ENCODE data around the gene TMEM259. TPM values are rescaled to one million over a fixed set of nuclear protein-coding genes. Genes with fewer than 3 reads are reported as not detected.

The TMEM259 gene
- total and polyA plus RNA-seq, 2 of the 8 experiments (the other 6 are each of a cell fraction or from before 2014, with no cell fraction given) = 140 to 243 TPM

DNA sequence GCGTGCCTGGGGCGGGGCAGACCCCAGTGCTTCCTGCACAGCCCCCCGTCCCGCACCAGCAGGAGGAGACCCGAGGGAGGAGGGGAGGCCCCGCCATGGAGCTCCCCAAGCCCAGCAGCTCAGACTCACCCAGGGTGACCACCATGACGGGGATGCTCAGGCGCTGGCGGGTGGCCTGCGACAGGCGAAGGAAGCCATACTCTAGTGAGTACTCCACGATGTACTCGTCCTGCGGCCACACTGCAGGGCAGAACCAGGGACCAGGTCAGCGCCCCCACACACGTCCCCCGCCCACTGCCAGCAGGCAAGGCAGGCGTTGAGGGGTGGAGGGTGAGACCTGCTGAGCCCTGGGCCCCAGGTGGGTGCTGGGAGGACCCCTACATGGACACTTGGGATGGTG is 8.6 kb downstream of the TMEM259 start:
- 92% methylated on average over 16 of the region's 18 CpGs; no CpG with 5 or more reads in 1 of the 2 experiments for WGBS, 2 experiments (ENCODE audit: extremely low coverage in 1 of 2, insufficient coverage in 1 of 2, insufficient read length in 1 of 2, insufficient replicate concordance in 2 of 2, low coverage in 1 of 2, low lambda C conversion rate in 2 of 2, missing lambda C conversion rate in 1 of 2)

More for the DNA sequence above, 8.6 kb downstream of the TMEM259 start:
- Histone ChIP-seq H2AK5ac (ENCODE audit: low read depth, low read length) (no peak overlapping the region), H3K9me3 (ENCODE audit: insufficient read depth in 2 of 2, low read depth in 1 of 2, low read length in 1 of 2) (no peaks in the 10 kb centered on the region), H2BK5ac (ENCODE audit: low read depth, low read length) (no peak overlapping the region), H3K27me3 (replicated peaks in 1 of 4; ENCODE audit: control insufficient read depth in 3 of 4, extremely low read depth in 1 of 4, insufficient read depth in 3 of 4, low read length in 3 of 4) (no peaks in the 10 kb centered on the region), H3K4me2 (ENCODE audit: insufficient read depth in 1 of 2, low read depth in 2 of 2, low read length in 2 of 2) (no peak overlapping the region), H3K79me2 (ENCODE audit: control insufficient read depth in 1 of 2, insufficient read depth in 2 of 2, low read length in 2 of 2) (peaks cover 9 to 43% of the 10 kb centered on the region in 2 experiments; a peak in 3 of 4 replicates), H3K18ac (ENCODE audit: extremely low read depth, low read length) (no peak overlapping the region), H3K79me1 (ENCODE audit: low read depth, low read length) (peaks cover 8% of the 10 kb centered on the region; the same call in 1 of the 2 replicates), H3K14ac (ENCODE audit: insufficient read length) (no peak overlapping the region), H2AFZ (ENCODE audit: low read length) (no peak overlapping the region), H3K36me3 (ENCODE audit: control insufficient read depth in 2 of 4, insufficient read depth in 4 of 4, low read length in 3 of 4) (peaks cover 8 to 56% (median 11%) of the 10 kb centered on the region in 4 experiments; a peak in 6 of 8 replicates), H3K23me2 (ENCODE audit: low read depth, low read length) (no peaks in the 10 kb centered on the region), H2BK120ac (replicated peaks; ENCODE audit: low read depth, low read length) (no peak overlapping the region), H2BK12ac (ENCODE audit: low read depth, low read length) (no peak overlapping the region), H3K4ac (replicated peaks; ENCODE audit: insufficient read length, low read depth, low read length) (no peak overlapping the region), H4K8ac (ENCODE audit: extremely low read depth, insufficient read depth, low read length) (peak overlapping the region; percentile 45; the same call in 1 of the 2 replicates), H3K9ac (replicated peaks in 1 of 4; ENCODE audit: extremely low read depth in 1 of 4, low read depth in 3 of 4, low read length in 3 of 4) (no peak overlapping the region), H3K56ac (replicated peaks; ENCODE audit: insufficient read length, low read depth, low read length) (no peak overlapping the region), H2BK15ac (ENCODE audit: low read length) (no peak overlapping the region), H3K4me3 (ENCODE audit: extremely low read depth in 1 of 4, insufficient read depth in 2 of 4, low read depth in 3 of 4, low read length in 4 of 4) (no peak overlapping the region), H4K20me1 (replicated peaks in 1 of 2; ENCODE audit: control insufficient read depth in 1 of 2, insufficient read depth in 2 of 2, low read length in 2 of 2) (peaks cover 24 to 31% of the 10 kb centered on the region in 2 experiments), H3K23ac (ENCODE audit: insufficient read length) (no peak overlapping the region), H3K4me1 (replicated peaks in 1 of 4; ENCODE audit: control insufficient read depth in 3 of 4, insufficient read depth in 4 of 4, low read length in 3 of 4) (peaks cover 0 to 17% (median 13%) of the 10 kb centered on the region in 4 experiments; a peak in 5 of 7 replicates), H4K5ac (ENCODE audit: insufficient read length, low read depth, low read length) (no peak overlapping the region), H4K91ac (replicated peaks; ENCODE audit: insufficient read length, low read length) (no peak overlapping the region), H3K27ac (ENCODE audit: low read depth, low read length) (no peak overlapping the region; the same call in 1 of the 2 replicates), H2BK20ac (ENCODE audit: low read length) (no peak overlapping the region)
- ChIA-PET POLR2A (ENCODE audit: partially characterized antibody) (interaction anchor here (2.5 to 3.4 kb wide), 2 partner anchors 14 to 26 kb away, joined by 13 to 19 read pairs; partner anchors contain the start of genes ABCA7 and CNN2), CTCF (ENCODE audit: partially characterized antibody) (interaction anchor here (0.8 to 1.4 kb wide), 2 partner anchors 34 to 206 kb away, joined by 3 read pairs; no protein-coding TSS in a partner anchor)
- TF ChIP-seq EP300 (IDR thresholded peaks at IDR 0.05; ENCODE audit: borderline replicate concordance in 1 of 2, low read depth in 2 of 2, low read length in 2 of 2) (no peak), POU5F1 (IDR thresholded peaks at IDR 0.05; ENCODE audit: low read depth, low read length) (no peak), RXRA (IDR thresholded peaks at IDR 0.05; ENCODE audit: insufficient read depth, low read depth, low read length) (no peak), BACH1 (IDR thresholded peaks at IDR 0.05; ENCODE audit: low read length) (no peak), FOSL1 (IDR thresholded peaks at IDR 0.05; ENCODE audit: insufficient read depth, low read depth, low read length) (no peak), TAF1 (IDR thresholded peaks at IDR 0.05; ENCODE audit: low read depth, low read length) (no peak), KDM4A (IDR thresholded peaks at IDR 0.05; ENCODE audit: low read depth, low read length, severe bottlenecking) (no peak), MAFK (IDR thresholded peaks at IDR 0.05; ENCODE audit: low read depth, low read length) (no peak)
- TF ChIP-seq, protein P1, sequence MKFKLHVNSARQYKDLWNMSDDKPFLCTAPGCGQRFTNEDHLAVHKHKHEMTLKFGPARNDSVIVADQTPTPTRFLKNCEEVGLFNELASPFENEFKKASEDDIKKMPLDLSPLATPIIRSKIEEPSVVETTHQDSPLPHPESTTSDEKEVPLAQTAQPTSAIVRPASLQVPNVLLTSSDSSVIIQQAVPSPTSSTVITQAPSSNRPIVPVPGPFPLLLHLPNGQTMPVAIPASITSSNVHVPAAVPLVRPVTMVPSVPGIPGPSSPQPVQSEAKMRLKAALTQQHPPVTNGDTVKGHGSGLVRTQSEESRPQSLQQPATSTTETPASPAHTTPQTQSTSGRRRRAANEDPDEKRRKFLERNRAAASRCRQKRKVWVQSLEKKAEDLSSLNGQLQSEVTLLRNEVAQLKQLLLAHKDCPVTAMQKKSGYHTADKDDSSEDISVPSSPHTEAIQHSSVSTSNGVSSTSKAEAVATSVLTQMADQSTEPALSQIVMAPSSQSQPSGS (IDR thresholded peaks at IDR 0.05; ENCODE audit: low read length) = no peak
- TF ChIP-seq, protein P2, sequence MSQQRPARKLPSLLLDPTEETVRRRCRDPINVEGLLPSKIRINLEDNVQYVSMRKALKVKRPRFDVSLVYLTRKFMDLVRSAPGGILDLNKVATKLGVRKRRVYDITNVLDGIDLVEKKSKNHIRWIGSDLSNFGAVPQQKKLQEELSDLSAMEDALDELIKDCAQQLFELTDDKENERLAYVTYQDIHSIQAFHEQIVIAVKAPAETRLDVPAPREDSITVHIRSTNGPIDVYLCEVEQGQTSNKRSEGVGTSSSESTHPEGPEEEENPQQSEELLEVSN (IDR thresholded peaks at IDR 0.05) = no peak
- DNase-seq (ENCODE audit: low read depth in 1 of 2, low spot score in 2 of 2) (no peak), FAIRE-seq (no peak)

Data from H1 (cell line).